Non-pigmented ciliary epithelial cell (primary cell): ENCODE results near the gene PC.
"Not testable (repeated sequence)": the region's sequence is repeated elsewhere in the genome, so short reads cannot be mapped to it uniquely, and the experiment has no call there.

Source experiments
- DNase-seq: peaks from one replicate; pipeline ENCODE4 v3.0.0-alpha.2; 2010; ENCODE audit warnings: low read depth

Gene PC

DNA sequence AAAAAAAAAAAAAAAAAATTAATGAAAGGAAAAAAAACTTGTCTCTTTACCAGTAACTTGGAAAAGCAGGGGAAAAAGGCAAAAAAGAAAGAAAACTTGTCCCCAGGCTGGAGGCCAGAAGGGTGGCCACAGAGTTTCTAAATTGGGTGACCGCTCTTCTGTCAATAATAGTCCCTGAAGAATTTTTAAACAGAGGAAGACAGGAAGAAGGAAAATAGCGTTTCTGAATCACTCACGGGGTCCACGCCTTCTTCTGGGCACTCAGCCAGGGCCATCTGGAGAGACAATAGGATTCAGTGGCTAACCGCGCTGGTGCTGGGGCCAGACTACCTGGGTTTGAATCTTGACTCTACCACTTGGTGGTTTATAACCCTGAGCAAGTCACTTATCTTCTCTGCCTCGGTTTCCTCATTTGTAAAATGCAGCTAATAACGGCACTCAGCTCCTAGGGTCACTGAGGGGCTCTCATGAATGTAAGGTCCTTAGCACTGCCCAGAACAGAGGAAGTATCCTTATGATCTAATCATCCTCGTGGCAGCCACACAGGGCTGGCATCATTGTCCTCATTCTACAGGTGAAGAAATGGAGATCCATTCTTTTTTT, 23.9 kb upstream of the PC start:
- peak; percentile 71 for DNase-seq

DNA sequence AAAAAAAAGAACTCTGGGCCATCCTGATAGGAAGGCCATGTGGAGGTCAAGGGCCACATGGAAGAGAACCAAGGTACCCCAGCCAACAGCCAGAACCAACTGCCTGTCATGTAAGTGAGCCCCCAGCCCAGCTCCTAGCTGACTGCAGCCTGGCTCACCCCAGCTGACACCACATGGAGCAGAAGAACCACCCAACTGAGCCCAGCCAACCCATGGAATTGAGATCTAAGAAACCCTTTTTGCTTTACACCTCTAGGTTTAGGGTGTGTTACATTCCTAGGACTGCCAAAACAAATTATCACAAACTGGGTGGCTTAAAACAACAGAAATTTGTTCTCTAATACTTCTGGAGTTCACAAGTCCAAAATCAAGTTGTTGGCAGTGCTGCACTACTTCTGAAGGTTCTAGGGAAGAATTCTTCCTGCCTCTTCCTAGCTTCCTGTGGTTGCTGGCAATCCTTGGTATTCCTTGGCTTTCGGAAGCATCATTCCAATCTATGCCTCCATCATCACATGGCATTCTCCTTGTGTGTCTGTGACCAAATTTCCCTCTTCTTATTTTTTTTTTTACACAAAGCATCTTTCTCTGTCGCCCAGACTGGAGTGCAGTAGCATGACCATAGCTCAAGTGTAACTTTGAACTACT, 21.3 kb upstream of the PC start:
- no peak for DNase-seq

DNA sequence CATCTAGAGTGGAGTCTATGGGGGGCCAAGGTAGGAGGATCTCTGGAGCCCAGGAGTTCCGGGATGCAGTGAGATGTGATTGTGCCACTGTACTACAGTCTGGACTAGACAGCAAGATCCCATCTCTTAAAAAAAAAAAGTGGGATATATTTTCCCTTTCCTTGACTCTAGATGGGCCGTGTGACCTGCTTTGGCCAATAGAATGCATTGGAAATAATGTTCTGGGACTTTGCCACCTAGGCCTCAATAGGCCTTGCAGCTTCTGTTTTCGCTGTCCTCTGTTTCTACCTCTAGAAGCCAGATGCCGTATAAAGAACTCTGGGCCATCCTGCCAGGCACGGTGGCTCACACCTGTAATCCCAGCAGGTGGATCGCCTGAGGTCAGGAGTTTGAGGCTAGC, 20.5 kb upstream of the PC start:
- no peak for DNase-seq

DNA sequence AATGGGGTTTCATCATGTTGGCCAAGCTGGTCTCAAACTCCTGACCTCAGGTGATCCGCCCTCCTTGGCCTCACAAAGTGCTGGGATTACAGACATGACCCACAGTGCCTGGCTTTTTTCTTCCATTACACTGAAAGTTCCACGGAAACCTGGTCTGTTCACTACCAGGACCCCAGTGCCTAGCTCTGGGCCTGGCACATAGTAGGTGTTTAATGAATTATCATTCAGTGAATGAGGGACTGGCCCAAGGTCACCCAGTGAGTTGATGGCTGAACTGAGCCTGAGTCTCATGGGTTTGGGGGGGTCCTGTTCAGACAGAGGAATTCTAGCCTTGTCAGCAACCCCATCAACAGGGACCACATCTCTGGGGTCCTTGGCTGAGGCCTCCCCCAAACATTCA, 20.0 kb upstream of the PC start:
- no peak for DNase-seq

DNA sequence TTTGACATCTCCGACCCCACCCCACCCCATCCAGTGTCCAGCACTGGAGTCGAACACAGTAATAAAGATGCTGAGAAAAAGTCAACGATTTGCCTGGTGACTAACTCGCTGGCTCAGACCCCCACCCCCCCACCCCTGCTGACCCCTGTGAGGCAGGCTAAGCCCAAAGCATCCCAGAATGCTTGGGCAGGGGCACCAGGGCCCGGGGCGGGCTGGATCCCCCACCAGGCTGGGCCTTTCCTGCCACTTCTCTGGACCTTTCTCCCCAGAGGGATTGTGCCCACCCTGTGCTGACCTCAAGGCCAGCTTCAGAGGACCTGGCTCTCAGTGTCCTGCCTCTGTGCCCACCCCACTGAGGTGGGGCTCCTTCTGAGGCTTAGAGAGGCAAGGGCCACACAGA, 18.7 kb upstream of the PC start:
- DNase-seq, result no peak

DNA sequence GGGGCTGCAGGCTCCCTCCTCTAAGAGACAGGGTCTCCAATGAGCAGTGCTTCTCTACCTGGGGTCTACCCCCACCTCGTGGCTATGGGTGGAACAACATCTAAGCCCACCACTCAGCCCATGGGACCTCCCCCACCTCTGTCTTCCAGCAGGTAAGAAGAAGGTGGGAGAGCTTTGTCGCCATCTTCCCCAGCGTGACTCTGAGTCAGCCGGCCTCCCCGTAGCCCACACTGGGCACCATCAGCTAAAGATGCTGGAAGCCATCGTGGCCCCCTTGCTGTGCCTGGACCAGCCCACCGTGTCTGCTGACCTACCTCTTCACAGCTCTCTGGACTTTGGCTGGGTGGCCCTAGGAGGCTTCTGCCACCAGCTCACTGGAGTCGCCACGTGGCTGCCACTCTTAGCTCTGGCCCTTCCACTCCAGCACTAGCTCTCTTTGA, 17.9 kb upstream of the PC start:
- DNase-seq, result no peak

DNA sequence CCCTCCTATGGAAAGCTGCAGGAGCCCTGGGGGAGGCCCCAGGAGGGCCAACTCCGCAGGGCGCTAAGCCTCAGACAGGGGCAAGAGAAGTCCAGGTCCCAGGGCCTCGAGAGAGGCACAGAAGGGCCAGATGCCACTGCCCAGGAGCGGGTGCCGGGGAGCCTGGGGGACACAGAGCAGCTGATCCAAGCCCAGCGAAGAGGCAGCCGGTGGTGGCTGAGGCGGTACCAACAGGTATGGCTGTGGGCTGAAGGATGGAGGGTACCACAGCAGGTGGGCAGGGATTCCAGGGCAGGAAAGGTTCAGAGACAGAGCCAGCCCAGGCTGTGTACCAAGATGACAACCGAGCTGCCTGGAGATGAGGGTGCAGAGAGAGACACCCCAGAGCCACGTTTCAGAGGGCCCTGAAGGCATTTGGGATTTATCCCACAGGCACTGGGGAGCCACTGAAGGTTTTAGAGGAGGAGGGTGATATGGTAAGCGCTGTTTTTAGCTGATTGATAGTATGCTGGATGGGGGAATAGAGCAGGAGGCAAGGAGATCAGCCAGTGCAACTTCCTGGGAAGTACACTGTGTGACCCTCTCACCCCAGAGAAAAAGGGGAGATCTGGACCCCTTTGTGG, 17.3 kb upstream of the PC start:
- DNase-seq, result no peak

DNA sequence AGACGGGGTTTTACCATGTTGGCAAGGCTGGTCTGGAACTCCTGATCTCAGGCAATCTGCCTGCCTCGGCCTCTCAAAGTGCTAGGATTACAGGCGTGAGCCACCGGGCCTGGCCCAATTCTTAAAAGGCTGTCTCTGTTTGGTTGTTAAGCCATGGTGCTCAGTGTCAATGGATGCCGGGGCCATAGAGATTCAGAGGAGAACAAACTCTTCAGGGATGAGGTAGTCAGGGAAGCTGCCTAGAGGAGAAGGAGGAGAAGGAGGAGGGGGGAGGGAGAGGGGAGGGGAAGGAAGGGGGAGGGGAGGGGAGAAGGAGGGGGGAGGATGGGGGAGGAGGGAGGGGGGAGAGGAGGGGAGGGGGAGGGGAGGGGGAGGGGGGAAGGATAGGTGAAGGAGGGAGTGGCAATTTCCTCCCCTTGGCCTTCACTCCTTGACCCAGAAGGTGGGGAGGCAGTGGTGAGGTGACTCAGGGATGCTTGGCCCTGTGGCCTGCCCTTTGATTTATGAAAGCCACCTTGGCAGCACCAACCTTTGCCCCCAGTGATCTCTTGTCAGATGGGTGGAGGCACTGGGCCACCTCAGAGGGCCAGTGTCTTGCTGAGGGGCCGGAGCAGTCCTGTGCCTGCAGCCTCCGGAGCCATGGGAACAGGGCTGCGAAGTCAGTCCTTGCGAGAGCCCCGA, 16.7 kb upstream of the PC start, which contains the start of gene C11orf86:
TSS of gene C11orf86 (plus strand) at position 581 of the 681 bp plus-strand sequence. CDS start at position 640, 59 bp downstream.
- DNase-seq, result no peak

DNA sequence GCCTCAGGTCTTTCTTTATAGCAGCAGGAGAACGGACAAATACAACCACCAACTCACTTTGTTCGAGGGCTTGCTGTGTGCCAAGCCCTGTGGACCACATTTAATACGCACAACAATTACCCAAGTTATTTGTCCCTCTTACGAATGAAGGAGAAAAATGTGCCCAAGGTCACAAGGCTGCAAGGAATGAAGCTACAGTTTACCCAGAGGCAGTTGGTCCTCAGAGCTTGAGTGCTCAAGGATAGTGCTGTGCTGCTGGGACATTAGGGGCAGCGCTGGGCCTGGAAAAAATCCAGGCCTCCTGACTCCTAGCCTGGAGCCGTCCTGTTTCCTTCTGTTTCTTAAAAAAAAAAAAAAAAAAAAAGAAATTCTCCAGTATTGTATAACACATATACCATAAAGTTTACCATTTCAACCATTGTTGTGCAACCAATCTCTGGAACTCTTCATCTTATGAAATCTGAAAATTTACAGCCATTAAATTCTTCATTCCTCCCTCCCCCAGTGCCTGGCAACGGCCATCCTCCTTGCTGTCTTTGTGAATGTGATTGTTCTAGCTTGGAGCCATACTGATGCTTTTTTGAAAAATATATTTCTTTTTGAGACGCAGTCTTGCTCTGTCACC, 15.9 kb upstream of the PC start:
- DNase-seq, result no peak

DNA sequence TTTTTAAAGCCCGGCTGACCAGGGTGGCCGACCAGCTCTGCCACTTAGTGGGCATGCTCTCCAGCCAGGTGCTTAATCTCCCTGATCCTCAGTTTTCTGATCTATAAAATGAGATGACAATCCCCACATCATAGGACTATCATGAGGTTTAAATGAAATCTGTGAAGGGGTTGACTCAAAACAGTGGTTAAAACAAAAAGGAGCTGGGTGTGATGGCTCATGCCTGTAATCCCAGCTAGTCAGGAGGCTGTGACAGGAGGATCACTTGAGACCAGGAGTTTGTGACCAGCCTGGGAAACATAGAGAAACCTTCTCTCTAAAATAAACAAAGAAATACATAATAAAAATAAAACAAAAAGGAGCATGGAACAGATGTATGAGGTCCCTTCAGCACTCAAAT, 13.3 kb upstream of the PC start:
- DNase-seq, result no peak

DNA sequence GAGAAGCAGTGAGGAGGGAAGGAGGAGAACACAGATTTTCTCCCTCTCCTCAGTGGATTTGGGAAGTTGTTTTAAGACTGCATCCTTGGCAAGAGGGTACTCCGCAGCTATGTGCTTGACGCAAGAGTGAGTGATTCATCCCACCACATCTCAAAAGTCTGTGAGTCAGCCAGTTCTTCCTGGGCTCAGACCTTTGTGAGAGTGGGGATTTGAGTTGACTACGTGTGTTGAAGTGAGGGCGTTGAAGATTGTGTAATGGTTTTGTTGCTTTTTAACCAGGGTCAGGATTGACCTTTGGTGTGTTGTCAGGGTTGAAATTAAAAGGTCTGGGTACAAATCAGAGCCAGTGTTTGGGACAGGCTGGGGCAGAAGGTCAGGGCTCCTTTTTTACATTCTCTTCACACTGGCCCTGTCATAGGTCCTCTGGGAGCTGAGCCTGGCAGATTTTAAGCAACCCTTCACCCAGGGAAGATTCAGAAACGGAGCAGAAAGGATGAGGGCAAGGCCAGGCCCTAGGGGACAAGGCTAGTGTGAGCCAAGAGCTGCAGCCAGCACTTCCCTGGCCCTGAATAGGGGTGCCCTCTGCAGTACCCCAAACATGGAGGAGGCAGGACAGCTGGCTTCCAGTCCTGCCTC, 12.7 kb upstream of the PC start:
- peak; percentile 100 for DNase-seq

DNA sequence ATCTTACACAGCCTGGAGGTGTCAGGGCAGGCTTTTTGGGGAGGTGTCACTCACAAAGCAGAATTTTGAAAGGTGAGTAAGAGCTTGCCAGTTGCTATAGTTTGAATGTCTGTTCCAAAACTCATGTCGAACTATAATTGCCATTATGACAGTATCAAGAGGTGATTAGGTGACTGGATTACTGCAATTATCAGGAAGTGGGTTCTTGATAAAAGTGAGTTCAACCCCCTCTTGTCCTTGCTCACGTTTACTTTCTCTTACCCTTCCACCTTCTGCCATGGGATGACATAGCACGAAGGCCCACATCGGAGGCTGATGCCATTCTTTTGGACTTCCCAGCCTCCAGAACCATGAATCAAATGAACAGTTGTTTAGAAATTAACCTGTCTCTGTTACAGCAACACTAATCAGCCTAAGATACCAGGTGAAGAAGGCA, 12.2 kb upstream of the PC start:
- no peak for DNase-seq

DNA sequence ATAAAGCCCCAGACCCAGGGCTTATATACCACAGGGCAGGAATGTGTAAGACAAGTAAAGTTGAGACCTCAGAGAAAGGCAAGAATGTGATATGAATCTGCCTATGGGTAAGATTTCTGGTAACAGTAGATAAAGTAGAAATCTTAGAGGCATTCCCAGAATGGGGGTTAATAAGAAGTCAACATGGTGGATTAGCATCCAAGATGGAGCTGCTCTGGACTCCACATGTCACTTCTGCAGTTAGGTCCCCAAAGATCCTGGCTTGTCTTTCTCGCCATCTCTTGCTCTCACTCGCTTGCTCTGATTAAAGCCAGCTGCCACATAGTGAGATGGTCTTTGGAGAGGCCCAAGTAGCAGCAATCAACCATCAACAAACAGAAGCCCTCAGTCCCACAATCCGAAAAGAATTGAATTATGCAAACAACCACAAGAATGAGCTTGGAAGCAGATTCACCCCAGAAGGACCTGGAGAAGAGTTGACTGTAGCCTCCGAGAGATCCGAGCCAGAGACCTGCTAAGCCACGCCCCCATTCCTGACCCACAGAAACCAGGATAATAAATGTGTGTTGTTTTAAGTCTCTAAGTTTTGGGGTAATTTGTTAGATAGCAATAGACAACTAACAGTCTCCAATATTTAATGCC, 11.5 kb upstream of the PC start:
- DNase-seq, result peak; percentile 86

DNA sequence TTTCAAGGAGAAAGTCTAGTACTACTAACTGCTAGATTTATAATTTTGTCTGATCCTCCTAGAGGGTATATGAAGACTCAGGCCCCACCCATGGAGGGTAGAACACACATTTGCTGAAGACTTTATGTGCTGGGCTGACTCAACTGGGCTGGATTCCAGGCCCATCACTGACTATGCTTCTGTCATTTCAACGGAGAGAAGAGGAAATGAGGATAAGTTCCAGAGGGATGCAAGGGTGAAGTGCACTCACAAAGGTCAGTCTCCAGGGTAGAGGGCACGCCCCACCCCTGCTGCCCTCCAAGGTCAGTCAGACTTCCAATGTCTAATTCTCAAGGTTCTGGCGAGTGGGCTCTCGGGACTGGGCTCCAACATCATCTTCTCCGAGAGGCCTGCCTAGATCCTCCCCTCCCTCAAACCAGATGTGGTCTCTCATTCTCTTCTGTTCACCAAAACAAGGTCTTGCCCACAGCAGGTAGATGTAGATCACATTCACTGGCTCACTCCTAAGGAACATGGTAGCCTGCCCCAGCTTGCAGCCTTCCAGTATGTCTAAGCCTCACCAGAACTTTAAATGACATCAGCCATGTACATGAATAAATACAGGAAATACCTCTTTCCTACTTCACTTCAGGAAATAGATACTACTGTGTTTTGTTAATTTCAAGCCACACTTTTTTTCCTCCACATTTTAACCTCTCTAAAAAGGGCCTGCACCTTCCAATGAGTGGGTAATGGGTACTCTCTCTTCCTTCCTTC, 9.7 kb upstream of the PC start:
- DNase-seq, result no peak

DNA sequence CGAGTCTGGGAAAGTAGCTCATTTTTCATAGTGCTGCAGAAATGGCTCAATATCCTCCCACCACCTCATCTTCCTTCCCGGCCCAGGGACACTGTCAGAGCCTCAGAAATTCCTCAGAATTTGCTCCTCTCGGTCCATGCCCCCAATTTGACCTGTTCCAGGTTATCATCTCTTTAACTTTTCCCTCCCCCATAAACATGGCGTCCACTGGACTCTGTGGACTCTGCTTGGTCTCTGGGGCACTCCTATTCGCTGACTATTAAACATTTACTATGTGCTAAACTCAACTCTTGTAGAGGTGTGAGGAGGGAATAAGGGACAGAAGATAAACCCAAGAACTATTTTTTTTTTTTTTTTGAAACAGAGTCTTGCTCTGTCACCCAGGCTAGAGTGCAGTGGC, 8.2 kb upstream of the PC start:
- no peak for DNase-seq

DNA sequence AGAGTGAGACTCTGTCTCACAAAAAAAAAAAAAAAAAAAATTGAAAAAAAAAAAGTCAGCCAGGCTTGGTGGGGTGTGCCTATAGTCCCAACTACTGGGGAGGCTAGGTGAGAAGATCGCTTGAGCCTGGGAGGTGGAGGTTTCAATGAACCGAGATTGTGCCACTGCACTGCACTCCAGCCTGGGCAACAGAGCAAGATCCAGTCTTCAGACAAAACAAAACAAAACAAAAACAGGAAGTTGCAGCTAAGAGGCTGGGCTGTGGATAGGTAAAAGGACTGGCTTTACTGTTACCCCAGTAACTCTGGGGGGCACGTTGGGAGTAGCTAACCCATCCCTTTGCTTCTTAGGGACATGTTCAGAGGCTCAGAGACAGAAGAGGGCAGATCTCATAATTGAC, 6.3 kb upstream of the PC start:
- no peak for DNase-seq

DNA sequence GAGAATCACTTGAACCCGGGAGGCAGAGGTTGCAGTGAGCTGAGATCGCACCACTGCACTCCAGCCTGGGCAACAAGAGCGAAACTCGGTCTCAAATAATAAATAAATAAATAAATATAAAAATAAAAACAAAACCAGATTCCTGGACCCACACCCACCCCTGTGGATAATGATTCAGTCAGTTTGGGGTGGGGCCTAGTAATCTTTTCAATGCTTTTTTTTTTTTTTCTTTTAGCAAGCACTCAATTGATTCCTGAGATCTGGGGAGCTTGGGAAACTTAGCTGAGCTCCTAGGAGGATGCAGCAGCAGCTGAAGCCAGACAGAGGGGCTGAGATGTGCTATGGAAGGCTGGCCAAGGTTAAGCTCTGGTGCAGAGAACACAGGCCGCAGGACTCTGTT, 4.6 kb upstream of the PC start:
- DNase-seq, result no peak

DNA sequence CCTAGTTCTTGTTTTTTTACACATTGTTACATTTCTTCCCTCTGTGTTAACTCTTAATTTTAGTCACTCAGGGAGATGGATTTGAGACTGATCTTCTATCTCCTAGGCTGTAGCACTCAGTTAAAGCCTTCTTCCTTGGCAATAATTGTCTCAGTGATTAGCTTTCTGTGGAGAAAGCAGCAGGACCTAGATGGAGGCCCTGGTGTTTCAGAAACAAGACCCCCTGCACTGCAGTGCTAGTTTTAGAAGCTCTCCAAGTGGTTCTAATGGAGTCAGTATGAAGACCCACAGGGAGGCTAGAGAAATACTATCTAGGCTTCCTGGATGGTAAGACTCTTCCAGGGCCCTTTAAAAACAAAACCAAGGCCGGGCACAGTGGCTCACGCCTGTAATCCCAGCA, 4.1 kb upstream of the PC start:
- DNase-seq, result no peak

DNA sequence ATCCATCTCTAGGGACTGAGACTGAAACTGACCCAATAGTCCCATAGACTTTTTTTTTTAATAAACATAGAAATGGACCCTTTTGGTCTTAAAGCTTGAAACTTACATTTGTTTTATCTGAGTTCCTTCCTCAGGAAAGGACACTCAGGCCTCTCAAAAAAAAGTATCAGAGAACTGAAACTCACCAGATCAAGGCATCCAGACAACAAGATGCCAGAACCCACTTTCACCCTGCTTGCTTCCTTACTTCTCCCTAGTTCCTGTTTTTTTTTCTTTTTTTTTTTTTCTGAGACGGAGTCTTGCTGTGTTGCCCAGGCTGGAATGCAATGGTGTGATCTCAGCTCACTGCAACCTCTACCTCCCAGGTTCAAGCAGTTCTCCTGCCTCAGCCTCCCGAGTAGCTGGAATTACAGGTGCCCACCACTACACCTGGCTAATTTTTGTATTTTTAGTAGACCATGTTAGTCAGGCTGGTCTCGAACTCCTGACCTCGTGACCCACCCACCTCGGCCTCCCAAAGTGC, 3.6 kb upstream of the PC start:
- not testable (repeated sequence) for DNase-seq

DNA sequence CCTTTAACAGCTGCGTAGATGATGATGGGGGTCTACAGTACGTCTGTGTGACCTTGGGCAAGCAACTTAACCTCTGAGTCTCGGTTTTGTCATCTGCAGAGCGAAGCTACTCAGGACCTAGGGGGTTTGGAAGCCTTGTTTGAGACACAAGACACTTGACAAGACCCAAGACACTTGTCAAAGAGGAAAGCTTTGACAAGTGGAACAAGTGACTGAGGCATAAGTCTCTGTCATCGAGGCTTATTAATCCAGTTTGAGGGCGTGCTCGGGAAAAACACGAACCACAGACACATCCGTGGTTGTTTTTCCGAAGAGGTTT, 732 bp upstream of the PC start:
- no peak for DNase-seq

DNA sequence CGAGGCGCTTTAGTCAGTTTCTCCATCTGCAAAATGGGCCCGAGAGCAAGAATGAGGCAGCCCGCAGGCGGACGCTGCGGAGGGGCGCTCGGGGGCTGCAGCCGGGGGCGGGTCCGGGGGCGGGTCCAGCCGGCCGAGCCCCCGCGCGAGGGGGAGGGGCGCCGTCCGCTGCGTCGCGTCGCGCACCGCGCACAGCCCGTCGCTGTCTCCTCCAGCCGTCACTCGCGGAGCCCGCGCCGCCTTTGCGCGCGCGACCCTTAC, 282 bp downstream of the PC start:
- DNase-seq, result no peak
